Stimulated activated CD4-positive, alpha-beta T cell treated with anti-CD3 and anti-CD28 coated beads, Interleukin-12 subunit alpha, Interleukin-12 subunit beta, amount 100 ng/mL, for 48 hours (primary cell): ENCODE data around the gene HOXC6.

ENCODE experiments used
- DNase-seq, 3 donors: peaks; one replicate each; pipeline ENCODE4 v3.0.0-alpha.2; 2020; ENCODE audit warnings: low read depth in 2 of 3, low spot score in 1 of 3

Gene HOXC6

GRCh38 chr12:54025499-54026405, 2.5 kb upstream of the HOXC6 start:
- no peak for DNase-seq

- no peak for DNase-seq
Measured at GRCh38 chr12:54026640-54027441, 1.4 kb upstream of the HOXC6 start.

GRCh38 chr12:54027442-54027786, 826 bp upstream of the HOXC6 start:
- DNase-seq, result no peak

- DNase-seq, result no peak
Measured at GRCh38 chr12:54029529-54030441, 1.5 kb downstream of the HOXC6 start.

- no peak for DNase-seq
Measured at GRCh38 chr12:54030442-54030801, 2.2 kb downstream of the HOXC6 start.

GRCh38 chr12:54030889-54031471, 2.7 kb downstream of the HOXC6 start:
- no peak for DNase-seq

GRCh38 chr12:54031480-54031879, 3.2 kb downstream of the HOXC6 start:
- no peak for DNase-seq

GRCh38 chr12:54032086-54032619, 3.9 kb downstream of the HOXC6 start:
- no peak for DNase-seq

GRCh38 chr12:54032627-54033100, 4.4 kb downstream of the HOXC6 start, which contains the start of gene HOXC5:
Gene HOXC5 (plus strand): TSS chr12:54033050. CDS start chr12:54033123, 73 bp downstream.
- peak; percentile 41 to 60 (median 47) for DNase-seq

- no peak for DNase-seq
Measured at GRCh38 chr12:54033106-54033979, 5.1 kb downstream of the HOXC6 start.

GRCh38 chr12:54033980-54034784, 5.9 kb downstream of the HOXC6 start:
- no peak for DNase-seq

- DNase-seq, result no peak
Measured at GRCh38 chr12:54034785-54035310, 6.6 kb downstream of the HOXC6 start.

GRCh38 chr12:54035568-54036264, 7.5 kb downstream of the HOXC6 start:
- no peak for DNase-seq

GRCh38 chr12:54036620-54037359, 8.6 kb downstream of the HOXC6 start:
- DNase-seq, result no peak

- no peak for DNase-seq
Measured at GRCh38 chr12:54037360-54038283, 9.4 kb downstream of the HOXC6 start.

- DNase-seq, result no peak
Measured at GRCh38 chr12:54038284-54038870, 10.1 kb downstream of the HOXC6 start.
